C4-2B (cell line): ENCODE results near the gene TMEM271.

Experiments
- H3K27ac ChIP-seq: fragments of 450-650 bp; 2 replicates; pipeline ENCODE4 v1.5.1; 2017
- CTCF ChIP-seq: fragments of 450-650 bp; conservative IDR thresholded peaks from 2 replicates; pipeline ENCODE4 v1.5.1; 2017; ENCODE audit warnings: mild to moderate bottlenecking
- ZFX ChIP-seq: fragments of 450-650 bp; IDR thresholded peaks from 2 replicates; pipeline ENCODE4 v1.6.1; 2017

TMEM271 gene

DNA sequence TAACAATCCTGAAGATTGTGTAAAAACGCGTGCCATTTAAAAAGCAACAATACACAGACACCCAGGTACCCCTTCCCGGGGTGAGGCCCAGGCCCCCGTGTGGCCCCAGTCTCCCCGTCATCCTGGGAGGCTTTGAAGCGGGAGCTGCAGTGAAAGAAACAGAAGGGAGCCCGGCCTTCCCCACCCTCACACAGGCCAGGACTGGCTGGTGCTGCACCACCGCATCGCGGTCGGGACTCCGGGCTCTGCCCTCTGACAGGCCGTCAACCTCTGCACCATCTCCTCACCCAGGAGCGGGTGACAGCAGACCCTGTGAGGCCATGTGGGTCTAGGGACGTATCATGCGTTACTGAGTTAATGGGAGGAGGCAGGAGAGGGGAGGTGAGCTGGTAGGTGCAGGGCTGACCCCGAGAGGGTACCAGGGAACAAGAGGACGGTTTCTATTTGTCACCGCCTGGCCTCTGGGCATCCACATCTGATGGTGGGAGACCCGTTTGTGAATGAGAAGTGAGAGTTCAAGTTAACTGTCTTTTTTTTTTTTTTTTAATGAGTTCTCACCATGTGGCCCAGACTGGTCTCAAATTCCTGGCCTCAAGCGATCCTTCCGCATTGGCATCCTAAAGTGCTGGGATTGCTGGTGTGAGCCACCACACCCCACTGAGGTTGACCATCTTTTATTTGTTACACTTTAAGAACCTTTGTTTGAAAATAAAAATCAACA is 49.7 kb downstream of the TMEM271 start:
- TF ChIP-seq ZFX = no peak
- no peak for TF ChIP-seq CTCF

DNA sequence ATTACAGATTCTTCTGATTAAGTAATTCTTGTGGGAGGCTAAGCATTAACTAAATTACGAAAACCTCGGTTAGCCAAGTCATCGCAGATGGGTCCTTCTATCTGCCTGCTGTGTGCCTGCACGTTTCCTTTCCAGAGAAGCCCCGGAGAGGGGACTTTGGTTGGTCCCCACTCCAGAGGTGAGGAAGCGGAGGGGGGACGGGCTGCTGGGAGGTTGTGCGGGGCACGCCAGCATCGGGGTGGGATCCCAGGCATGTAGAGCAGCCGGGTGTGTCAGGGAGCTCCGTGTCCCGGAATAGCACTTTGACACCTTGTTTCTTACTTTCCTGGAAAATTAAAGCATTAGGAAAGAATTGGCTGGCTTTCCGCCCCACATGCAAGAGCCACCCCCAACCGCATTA is 50.4 kb downstream of the TMEM271 start:
- no peak for TF ChIP-seq CTCF
- no peak for TF ChIP-seq ZFX
- H3K27ac ChIP-seq = no peak overlapping the region

More for the DNA sequence above, 49.7 kb downstream of the TMEM271 start:
- H3K27ac ChIP-seq = no peak overlapping the region

- TF ChIP-seq ZFX (no peak), CTCF (no peak)
- no peak overlapping the region for H3K27ac ChIP-seq
Observed at GRCh38 chr4:524196-524595, 51.9 kb downstream of the TMEM271 start.
